Activated B cell treated with CpG ODN at 0.5 μM for 24 hours (primary cell): Measurements from ENCODE around the gene COA8. TPM values are rescaled to one million over a fixed set of nuclear protein-coding genes. Genes with fewer than 3 reads are reported as not detected.

ENCODE experiments used
- ATAC-seq: fragments of 200-7000 bp; cut with Tn5 transposase; one replicate; pipeline ENCODE4 v1.10.0; 2021; ENCODE audit warnings: low read depth, mild to moderate bottlenecking, moderate library complexity
- CTCF ChIA-PET: fragments of 350-600 bp; sonication (Branson Sonifier 250); formaldehyde crosslinking; loops from one replicate; lab custom pipeline; 2021; ENCODE audit warnings: antibody characterized with exemption; lab: Charles Lee
- POLR2A ChIA-PET: fragments of 350-600 bp; sonication (Branson Sonifier 250); formaldehyde crosslinking; loops from one replicate; lab custom pipeline; 2021; ENCODE audit warnings: antibody characterized with exemption; lab: Charles Lee
- DNase-seq: peaks from one replicate; pipeline ENCODE4 v3.0.0; 2022
- H3K27ac Mint-ChIP-seq: one replicate; pipeline ENCODE4 v1.8.0; 2020; ENCODE audit warnings: mixed read lengths
- H3K27me3 Mint-ChIP-seq: one replicate; pipeline ENCODE4 v1.8.0; 2021; ENCODE audit warnings: mixed read lengths
- H3K36me3 Mint-ChIP-seq: one replicate; pipeline ENCODE4 v1.8.0; 2021; ENCODE audit warnings: low read depth, mixed read lengths
- H3K4me1 Mint-ChIP-seq: one replicate; pipeline ENCODE4 v1.8.0; 2021; ENCODE audit warnings: mixed read lengths
- H3K4me3 Mint-ChIP-seq: one replicate; pipeline ENCODE4 v1.8.0; 2020; ENCODE audit warnings: mild to moderate bottlenecking, mixed read lengths
- H3K9me3 Mint-ChIP-seq: one replicate; pipeline ENCODE4 v1.8.0; 2020; ENCODE audit warnings: mixed read lengths
- CTCF ChIP-seq: fragments of 200-600 bp; IDR thresholded peaks from one replicate; pipeline ENCODE4 v1.8.0; 2022; ENCODE audit warnings: antibody characterized with exemption, mild to moderate bottlenecking
- intact Hi-C: fragments of 100-400 bp; cut with micrococcal nuclease; formaldehyde crosslinking; loops from one replicate; pipeline ENCODE4 v1.15.1; 2024
- total RNA-seq: library from RNA; stranded (reverse); gene quantifications from 2 replicates; pipeline ENCODE4 v1.2.3, GENCODE V29; 2022

COA8 gene
- total RNA-seq, 1 donor from 2014 or later: 28.4 TPM

DNA sequence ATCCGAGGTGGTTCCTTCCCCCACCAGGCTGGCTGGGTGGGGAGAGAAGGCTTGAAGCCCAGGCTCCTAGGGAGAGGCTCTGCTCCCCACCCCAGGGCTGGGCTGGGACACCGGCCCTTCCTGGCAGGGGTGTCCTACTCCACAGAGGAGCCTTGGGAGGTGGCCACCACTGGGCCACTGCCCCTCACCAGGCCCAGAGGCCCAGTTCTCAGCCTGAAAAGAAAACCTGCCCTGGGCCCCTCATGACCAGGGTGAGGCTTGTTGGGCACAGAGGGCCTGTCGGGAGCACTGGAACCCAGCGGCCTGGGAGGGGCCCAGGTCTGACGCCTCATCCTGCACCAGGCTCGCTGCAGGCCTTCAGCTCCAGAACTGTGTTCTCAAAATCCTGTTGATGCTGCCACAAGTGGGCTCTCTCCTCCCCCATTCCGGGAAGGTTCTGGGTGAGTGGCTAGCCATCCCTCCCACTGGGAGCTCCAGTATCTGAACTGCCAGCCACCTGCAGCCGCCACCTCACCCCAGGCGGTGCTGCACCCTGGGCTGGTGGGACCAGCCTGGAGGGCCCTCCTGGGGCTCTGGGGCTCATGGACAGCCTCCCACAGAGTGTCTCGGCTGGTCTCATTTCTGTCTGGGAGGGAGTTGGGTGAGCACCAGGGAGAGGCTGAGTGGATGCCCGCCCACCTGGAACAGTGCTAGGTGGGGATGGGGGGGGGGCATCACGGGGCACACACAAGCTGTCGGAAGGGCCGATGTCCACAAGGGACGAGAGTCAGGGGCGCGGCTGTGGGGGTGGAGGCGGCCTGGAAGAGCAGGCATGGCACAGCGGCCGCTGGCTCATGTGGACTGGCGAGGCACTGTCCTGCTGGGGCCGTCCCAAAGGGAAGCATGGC is 12.1 kb upstream of the COA8 start:
- intact Hi-C loops: no loop called here
- Mint-ChIP-seq H3K27ac (no peak overlapping the region), H3K4me1 (peaks cover 2% of the 10 kb centered on the region), H3K27me3 (no peaks in the 10 kb centered on the region), H3K36me3 (peaks cover 9% of the 10 kb centered on the region), H3K4me3 (no peak overlapping the region), H3K9me3 (no peaks in the 10 kb centered on the region)
- no peak for ATAC-seq
- ChIA-PET POLR2A (interaction anchor here (1.2 to 1.4 kb wide), 2 partner anchors 24 to 32 kb away, joined by 3 read pairs; no protein-coding TSS in a partner anchor), CTCF (interaction anchor here (1.2 kb wide), 1 partner anchor 32 kb away, joined by 3 read pairs; no protein-coding TSS in a partner anchor)
- no peak for TF ChIP-seq CTCF
- no peak for DNase-seq

DNA sequence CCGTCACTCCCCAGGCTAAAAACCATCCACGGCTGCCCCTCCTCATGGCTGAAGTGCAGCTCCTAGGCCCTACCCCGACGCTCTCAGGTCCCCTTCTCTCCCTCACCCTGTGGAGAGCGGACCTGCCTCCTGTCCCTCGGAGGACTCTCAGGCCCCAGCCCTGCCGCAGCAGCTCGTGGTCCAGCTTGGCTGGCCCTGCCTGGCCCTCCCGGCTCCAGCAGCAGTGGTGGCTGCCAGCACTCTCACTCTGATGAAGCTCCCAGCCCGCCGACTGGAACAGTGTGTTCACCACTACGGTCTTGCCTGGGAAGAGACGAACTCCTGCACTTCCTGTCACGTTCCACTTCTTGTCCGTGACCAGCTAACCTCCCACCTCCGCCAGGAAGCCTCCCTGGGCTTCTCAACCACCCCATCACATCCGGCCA is 11.4 kb upstream of the COA8 start:
- ChIA-PET POLR2A (interaction anchor here (1.2 kb wide), 1 partner anchor 24 kb away, joined by 3 read pairs; no protein-coding TSS in a partner anchor), CTCF (interaction anchor here (1.0 to 1.2 kb wide), 2 partner anchors 30 to 32 kb away, joined by 3 read pairs; no protein-coding TSS in a partner anchor)
- intact Hi-C loops: no loop called here
- no peak for DNase-seq
- no peak for TF ChIP-seq CTCF
- no peak for ATAC-seq
- H3K4me3 Mint-ChIP-seq: no peak overlapping the region
- H3K9me3 Mint-ChIP-seq: no peaks in the 10 kb centered on the region
- H3K36me3 Mint-ChIP-seq: peaks cover 9% of the 10 kb centered on the region
- H3K27ac Mint-ChIP-seq: no peak overlapping the region
- peaks cover 2% of the 10 kb centered on the region for H3K4me1 Mint-ChIP-seq
- H3K27me3 Mint-ChIP-seq: no peaks in the 10 kb centered on the region

DNA sequence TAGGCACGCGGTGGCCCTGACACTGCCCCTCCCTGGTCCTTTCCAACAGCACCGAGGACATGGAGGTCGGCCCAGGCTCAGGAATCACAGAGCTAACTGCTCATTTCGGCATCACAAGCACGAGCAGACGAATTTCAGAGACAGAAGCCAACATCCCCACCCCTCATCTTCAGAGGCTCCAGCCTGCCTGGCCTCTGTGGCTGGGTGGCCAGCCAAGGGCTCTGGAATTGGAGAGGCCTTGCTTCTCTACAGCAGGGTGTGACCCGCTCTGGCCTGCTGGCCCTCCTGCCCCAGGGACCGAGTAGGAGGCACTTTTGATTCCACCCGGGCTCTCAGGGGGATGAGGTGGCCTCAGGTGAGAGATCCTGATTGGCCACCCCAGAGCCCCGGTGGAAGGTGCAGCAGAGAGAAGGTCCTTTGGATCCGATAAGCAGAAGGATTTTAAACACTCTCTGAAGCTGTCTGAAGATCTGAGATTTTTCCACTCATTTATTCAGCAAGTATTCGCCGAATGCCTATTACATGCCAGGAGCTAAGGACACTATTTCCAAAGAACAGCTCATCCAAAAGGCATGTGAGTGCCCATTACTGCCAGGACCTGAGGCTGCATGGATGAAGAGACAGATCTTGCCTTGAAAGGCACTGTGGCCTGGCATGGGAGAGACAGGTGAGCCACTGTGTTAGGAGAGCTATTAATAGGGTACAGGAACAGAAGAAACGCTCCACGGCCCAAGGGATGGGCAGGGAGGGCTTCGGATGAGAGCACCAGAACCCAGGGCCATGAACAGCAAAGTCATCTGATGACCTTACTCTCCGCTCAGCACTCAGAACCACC is 10.5 kb upstream of the COA8 start:
- H3K4me3 Mint-ChIP-seq: no peak overlapping the region
- DNase-seq (no peak), ATAC-seq (no peak)
- peaks cover 13% of the 10 kb centered on the region for H3K36me3 Mint-ChIP-seq
- H3K4me1 Mint-ChIP-seq: peaks cover 3% of the 10 kb centered on the region
- H3K27me3 Mint-ChIP-seq: no peaks in the 10 kb centered on the region
- TF ChIP-seq CTCF: no peak
- POLR2A ChIA-PET: no interaction called here
- no peak overlapping the region for H3K27ac Mint-ChIP-seq
- intact Hi-C loops: no loop called here
- CTCF ChIA-PET: interaction anchor here (1.0 to 1.4 kb wide), 4 partner anchors 31 to 51 kb away, joined by 3 to 9 read pairs (median 3); no protein-coding TSS in a partner anchor
- no peaks in the 10 kb centered on the region for H3K9me3 Mint-ChIP-seq

DNA sequence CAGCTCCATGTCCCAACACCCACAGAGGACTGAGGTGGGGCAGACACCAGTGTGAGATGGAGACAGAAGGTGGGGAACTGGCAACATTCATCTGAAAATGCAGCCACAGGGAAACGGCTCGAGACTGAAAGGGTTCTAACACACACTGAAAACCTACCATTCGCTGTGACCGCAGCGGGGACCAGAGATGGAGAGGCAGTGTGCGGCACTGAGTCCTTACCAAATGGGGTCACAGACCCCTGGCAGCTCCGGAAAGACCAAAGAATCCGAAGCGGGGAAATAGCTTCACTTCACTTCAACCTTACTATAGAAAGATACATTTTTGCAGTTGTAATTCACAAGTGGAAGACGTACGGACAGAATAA is 9.9 kb upstream of the COA8 start:
- H3K36me3 Mint-ChIP-seq: peaks cover 18% of the 10 kb centered on the region
- no peak overlapping the region for H3K27ac Mint-ChIP-seq
- POLR2A ChIA-PET: no interaction called here
- ATAC-seq (no peak), DNase-seq (no peak)
- H3K4me1 Mint-ChIP-seq: peaks cover 4% of the 10 kb centered on the region
- CTCF ChIA-PET: interaction anchor here (1.2 to 1.4 kb wide), 2 partner anchors 34 to 51 kb away, joined by 3 to 9 read pairs; no protein-coding TSS in a partner anchor
- TF ChIP-seq CTCF: no peak
- intact Hi-C loops: no loop called here
- H3K9me3 Mint-ChIP-seq: no peaks in the 10 kb centered on the region
- H3K27me3 Mint-ChIP-seq: no peaks in the 10 kb centered on the region
- no peak overlapping the region for H3K4me3 Mint-ChIP-seq
